Adipose tissue (tissue), 3 donors: ENCODE data around the gene OPCML. TPM values are rescaled to one million over a fixed set of nuclear protein-coding genes. Genes with fewer than 3 reads are reported as not detected.

ENCODE experiments used
- H3K27ac ChIP-seq: one replicate; pipeline ENCODE4 v1.5.1; 2013; ENCODE audit warnings: low read depth, low read length
- WGBS, 3 donors: extraction: QIAGEN DNeasy Blood & Tissue Kit; methylation state at CpG; one replicate each; pipeline ENCODE4 v1.1.7; 2013; 5-methylcytosine and 5-hydroxymethylcytosine counted together
- polyA plus RNA-seq, 3 donors: library from polyadenylated mRNA; stranded (reverse); fragments of 200-250 nt; gene quantifications; one replicate each; pipeline ENCODE4 v1.2.3, GENCODE V29; 2013
- donor health status: healthy with polysubstance abuse.
- donor health status: Bipolar disorder and iron deficiency.
- donor health status: healthy.

OPCML gene
- polyA plus RNA-seq, 3 donors = 0.01 to 0.04 TPM; not detected in 1

DNA sequence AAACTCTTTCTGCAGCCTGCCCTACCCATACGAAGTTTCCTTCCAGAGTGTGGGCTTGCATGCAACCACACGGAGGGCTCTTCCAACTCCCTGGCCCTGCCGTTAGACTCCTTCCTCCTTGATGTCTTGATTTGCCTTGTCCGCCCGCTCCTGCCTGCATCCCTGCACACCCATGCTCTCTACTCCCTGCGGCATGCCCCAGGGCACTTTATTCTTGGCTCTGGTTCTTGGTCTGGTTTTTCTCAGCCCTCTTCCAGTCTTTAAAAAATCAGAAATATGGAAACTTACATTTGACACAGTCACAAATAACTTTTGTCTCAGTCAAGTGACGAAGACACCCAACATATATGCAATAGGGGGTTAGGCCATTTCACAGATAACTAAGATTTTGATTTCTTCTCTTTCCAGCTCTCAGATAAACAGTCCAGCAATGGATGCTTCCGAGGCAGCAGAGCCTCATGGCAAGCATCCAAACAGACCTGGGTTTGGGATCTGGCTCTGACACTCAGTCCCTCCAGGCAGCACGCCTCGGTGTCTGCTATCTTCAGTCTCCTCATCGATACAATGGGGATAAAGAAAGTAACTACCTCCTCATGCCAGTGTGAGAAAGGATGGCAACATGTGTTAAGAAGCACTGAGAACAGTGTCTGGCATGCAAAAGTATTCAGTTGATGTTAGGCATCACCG lies 15.7 kb upstream of the OPCML start:
- no peak overlapping the region for H3K27ac ChIP-seq
- 63 to 75% (median 72%) methylated on average over 12 of the region's 12 CpGs for WGBS, 3 donors

DNA sequence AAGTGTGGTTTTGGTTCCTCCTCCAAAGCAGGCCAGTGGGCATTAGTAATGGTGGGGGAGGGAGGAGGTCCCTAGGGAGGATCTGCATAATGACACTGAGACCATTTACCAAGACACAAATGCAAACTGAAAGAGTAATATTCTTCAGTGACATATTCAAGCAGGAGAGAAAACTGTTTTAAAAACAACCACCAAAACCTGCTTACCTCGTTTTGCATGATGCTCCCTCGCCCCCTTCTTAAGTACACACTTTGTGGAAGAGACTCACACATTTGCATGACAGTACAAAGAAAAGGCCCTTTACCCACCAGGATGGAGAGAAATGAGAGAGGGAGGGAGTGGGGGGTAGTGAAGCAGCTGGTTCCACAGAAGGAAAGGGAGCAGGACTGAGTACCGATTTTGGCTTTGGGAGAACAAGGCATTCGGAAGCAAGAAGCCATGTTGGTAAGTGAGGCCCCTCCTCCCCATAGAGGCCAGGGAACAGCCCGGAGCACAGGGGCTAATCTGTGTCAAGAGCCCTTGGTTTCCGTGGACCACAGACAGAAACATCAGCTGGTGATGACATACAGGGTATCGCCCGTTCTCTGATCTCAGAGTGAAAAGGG lies 13.0 kb upstream of the OPCML start:
- 48 to 74% (median 70%) methylated on average over 8 of the region's 8 CpGs for WGBS, 3 donors
- H3K27ac ChIP-seq = no peak overlapping the region

DNA sequence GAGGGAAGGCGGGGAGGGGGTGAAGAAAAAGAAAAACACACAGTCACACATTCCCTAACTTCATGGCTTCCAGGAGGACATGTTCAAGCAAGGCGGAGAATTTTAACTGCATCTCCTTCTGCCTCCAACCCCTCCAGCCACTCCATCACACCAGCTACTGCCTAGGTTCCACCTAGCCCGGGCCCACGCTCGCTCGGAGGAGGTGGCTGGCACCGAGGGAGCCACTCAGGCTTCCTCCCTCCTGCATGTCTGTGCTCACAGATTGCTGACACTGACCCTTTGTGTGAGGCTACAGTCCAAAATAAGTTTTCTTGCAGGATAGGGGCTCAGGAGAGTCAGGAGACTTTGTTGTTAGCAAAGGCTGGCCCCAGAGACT lies 9.4 kb upstream of the OPCML start:
- WGBS, 3 donors = 45 to 59% (median 55%) methylated on average over 7 of the region's 7 CpGs
- H3K27ac ChIP-seq = no peak overlapping the region

DNA sequence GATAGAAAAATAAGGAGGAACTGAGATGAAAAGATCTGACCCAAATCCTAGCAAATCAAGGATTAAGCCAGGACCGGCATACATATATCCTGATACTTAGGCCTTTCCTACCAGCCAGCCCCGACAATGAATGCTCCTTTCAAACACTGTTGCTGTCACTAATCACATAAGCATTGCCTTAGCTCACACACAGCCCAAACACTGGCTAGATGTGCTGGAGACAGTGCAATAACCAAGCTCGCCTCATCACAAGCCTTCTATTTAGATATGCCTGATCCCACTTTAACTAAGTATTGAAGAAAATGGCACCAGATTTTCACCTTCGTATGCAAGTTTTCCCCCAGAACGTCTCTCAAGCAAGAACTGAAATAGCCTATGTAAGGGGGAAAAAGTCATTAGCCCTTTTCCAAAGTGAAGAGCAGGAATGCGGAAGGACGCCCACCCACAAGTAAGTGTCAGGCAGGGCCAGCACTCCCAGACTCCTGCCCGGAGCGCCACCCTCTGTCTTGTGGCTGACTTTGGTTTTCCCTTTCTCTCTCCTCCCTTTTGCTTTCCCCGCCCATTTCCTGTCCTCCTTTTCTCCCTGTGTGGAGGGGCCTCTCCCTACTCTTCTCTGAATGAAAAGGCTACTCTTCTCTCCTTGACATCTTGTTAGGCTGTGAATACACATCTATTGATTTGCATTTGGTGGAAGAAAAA lies 8.9 kb upstream of the OPCML start:
- no peak overlapping the region for H3K27ac ChIP-seq
- WGBS, 3 donors = 44 to 72% (median 52%) methylated on average over 10 of the region's 10 CpGs

DNA sequence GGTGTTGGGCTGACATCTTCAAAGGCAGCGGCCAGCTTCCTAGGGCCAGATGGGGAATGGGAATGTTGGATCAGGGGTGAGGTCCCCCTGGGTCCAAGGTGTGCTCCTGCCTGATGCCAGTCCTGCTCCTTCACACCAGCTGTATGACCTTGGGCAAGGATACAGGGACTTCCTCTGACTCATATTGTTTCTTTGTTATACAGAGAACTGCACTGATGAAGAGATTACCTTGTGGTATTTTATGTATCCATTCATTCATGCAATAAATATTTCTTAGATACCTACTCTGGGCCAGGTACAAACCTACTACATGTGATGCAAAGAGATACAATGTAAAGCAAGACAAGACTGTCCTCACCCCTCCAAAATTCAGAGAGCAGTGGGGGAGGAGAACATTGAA lies 3.9 kb upstream of the OPCML start:
- WGBS, 3 donors = 70 to 75% (median 72%) methylated on average over 1 of the region's 1 CpG
- H3K27ac ChIP-seq = no peak overlapping the region

DNA sequence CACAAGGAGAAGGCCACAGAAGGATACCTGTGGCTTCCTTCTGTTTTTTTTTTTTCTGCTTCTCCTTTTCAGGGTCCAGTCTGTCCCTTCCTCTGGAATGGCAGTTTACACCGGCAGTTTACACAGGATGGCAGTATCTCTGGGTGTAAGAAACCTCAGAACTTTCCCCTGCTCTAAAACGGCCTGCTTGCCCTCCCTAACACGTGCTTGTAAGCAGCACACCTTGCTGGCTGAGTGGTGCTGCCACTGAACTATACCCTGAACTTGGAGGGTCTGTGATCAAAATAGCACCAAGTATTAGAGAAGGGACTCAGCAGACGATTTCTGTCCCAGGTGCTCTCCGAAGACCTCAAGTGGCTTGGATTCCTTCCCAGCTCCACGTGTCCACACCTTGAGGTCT lies 904 bp upstream of the OPCML start:
- WGBS, 3 donors = 36 to 55% (median 49%) methylated on average over 6 of the region's 6 CpGs
- H3K27ac ChIP-seq = no peak overlapping the region

DNA sequence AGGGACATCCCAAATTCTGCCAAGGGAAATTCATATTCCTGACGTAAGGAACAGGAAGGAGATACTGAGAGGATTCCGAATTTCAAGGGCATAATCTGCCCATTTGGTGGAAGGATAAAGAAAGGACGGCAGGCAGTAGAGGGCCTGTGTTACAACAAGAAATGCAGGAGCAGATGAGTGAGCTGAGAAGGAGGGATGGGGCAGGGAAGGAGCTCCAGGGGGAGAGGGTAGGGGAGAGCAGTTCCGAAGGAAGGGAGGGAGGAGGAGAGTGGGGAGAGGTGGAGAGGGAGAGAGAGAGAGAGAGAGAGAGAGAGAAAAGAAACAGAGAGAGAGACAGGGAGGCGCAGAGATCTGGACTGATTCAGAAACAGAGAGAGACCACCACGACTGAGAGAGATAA lies 843 bp downstream of the OPCML start:
- no peak overlapping the region for H3K27ac ChIP-seq
- WGBS, 3 donors = 1 to 13% (median 7%) methylated on average over 6 of the region's 6 CpGs

DNA sequence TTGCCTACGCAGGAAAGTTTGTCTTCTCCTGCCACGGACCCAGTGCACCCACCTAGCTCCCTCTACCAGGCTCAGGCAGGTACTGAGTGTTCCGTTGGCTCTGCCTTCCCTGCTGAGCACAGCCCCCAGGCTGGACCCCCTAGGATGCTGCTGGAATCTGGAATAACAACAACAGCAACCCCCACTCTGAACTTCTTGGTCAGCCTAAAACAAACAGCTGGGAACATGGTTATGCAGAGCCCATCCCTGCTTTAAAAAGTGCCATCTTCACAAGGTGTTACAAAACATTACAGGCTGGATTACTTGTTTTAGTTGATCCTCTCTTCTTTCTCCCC lies 1.8 kb downstream of the OPCML start:
- 7 to 9% (median 8%) methylated on average over 3 of the region's 3 CpGs for WGBS, 3 donors
- no peak overlapping the region for H3K27ac ChIP-seq

DNA sequence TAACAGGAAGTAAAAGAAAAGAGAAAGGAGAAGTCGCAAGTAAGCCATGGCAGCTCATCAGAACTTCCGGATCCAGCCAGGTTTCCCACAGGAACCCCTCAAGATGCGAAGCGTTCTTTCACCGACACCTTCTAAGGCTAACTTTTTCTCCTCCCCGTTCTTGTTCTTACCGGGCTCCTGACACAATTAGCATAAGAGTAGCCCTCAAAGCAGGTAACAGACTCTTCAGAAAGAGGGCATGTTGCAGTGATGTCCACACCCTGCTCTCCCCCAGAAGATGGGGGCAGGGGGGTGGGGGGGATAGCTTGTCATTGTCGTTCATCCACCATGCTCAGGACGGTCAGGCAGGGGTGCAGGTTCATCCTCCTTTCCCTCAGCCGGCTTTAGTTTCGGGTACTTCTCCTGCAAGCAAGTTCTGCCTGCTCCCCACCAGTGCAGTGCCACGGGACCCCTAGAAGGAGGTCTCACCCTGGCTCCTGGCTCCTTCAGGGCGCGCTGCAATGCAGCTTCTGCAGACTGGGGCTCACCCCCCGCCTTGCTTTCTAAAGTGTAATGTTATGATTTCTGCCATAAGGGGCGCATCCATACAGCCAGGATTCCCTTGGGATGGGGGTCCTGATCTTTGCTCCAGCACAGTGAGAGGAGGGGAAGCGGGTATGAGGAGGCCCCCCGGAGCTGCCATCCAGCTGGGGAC lies 2.3 kb downstream of the OPCML start:
- no peak overlapping the region for H3K27ac ChIP-seq
- WGBS, 3 donors = 14 to 19% (median 17%) methylated on average over 18 of the region's 18 CpGs

DNA sequence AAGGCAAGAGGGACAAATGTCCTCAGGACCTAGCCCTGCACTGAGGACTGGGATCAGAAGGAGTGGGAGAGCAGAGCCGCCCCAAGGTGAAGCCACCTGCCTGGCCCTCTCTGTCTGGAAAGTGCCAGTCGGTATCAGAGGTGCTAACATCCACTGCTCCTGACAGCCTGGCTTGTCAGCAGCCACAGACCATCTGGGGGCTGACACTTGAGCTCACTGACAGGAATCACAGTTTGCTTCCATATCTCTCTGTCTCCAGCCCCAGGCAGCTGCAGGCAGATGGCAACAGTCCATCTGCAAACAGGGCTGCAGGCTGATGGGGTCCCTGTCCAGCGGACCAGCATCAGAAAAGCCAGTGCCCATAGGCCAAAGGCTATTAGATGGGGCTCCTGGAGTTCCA lies 5.5 kb downstream of the OPCML start:
- 54 to 77% (median 59%) methylated on average over 3 of the region's 3 CpGs for WGBS, 3 donors
- H3K27ac ChIP-seq = no peak overlapping the region

DNA sequence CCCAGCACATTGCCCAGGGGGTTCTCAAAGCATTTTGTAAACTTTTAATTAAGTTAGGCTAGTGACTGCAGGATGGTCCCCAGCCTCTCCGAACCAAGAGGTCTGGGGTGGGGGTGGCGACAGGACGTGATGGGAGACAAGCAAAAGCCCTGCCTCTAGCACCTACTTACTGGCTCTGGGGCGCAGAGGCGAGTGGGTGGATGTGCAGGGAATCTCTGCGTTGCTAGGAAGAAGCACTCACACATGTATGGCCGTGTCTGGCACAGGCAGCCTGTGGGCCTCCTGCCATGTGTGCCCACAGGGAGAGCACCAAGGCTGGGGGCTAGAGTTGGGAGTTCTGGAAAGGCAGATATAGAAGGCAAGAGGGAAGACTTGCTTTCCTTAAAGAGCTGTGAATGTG lies 6.3 kb downstream of the OPCML start:
- WGBS, 3 donors = 62 to 87% (median 81%) methylated on average over 7 of the region's 7 CpGs
- H3K27ac ChIP-seq = no peak overlapping the region

DNA sequence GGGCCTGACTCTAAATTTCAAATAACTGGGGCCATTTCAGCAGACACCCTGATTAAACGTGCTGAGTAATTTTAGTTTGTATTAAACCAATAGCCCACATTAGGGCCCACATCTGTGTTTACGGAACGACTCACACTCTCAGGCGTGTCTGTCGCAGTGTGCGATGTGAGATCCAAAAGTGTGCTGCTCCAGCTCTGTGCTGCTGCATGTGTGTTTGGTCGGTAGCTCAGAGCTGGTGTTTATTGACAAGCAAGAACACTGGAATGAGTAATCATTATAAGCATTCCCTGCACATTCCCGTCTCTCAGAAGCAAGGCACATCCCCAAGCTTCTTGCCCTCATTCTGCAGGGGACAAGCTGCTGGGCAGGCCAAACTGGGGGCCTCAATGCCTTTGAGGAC lies 7.8 kb downstream of the OPCML start:
- WGBS, 3 donors = 59 to 90% (median 84%) methylated on average over 8 of the region's 8 CpGs
- no peak overlapping the region for H3K27ac ChIP-seq

DNA sequence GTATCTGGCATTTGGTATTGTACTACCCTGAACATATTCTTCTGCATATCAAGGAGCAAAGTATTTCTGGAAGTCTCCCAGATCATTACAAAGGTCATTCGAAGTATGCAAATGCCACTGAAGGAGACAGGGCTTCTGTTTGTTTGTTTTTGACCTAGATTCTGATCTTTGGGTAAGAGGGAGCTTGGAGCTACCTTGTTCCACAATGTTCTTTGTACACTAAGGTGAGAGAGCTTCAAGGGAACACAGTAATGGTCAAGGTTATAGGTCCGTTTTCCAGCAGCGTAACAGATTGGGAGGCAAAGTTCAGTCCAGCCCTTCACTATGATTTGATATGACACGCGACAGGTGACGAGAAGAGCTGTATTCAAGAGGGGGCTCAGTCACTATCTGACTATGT lies 10.0 kb downstream of the OPCML start:
- WGBS, 3 donors = 51 to 86% (median 85%) methylated on average over 6 of the region's 6 CpGs
- H3K27ac ChIP-seq = no peak overlapping the region

DNA sequence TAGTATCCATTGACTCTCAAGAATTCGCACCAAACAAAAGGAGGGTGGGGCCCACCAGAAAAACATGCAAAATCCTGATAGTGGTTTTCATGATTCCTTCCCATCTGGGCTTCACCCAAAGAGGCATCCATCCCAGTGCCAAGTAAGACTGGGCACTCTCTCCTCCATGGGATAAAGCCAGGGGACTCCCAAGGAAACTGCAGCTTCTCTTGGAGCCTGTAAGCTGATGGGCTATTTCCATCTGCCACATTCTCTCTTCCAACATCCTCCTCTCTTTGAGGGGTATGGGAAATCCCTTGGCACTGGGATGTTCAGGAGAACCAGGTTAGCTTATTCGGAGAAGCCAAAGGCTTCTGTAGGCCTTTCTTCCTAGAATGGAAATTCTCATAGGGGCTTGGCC lies 10.8 kb downstream of the OPCML start:
- WGBS, 3 donors = 84 to 88% (median 85%) methylated on average over 2 of the region's 2 CpGs
- no peak overlapping the region for H3K27ac ChIP-seq

DNA sequence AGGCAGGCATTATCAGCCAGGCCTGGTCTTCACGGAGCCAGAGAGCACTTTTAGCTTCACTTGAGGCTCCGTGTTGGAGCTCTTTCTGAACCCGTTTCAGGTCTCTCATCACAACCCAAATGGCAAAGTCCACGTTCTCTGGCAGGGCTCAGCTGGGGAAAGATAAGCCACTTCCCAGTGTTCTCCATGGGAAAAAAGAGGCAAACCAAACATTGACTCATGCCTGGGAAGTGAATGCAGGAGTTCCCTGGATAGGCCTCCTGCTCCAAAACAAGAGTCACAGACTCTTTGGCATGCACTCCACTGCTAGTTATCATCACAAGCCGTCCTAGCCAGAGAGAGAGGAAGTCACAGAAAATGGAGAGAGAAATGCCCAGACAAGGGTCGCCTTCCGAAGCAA lies 11.6 kb downstream of the OPCML start:
- WGBS, 3 donors = 38 to 65% (median 55%) methylated on average over 7 of the region's 7 CpGs
- no peak overlapping the region for H3K27ac ChIP-seq

DNA sequence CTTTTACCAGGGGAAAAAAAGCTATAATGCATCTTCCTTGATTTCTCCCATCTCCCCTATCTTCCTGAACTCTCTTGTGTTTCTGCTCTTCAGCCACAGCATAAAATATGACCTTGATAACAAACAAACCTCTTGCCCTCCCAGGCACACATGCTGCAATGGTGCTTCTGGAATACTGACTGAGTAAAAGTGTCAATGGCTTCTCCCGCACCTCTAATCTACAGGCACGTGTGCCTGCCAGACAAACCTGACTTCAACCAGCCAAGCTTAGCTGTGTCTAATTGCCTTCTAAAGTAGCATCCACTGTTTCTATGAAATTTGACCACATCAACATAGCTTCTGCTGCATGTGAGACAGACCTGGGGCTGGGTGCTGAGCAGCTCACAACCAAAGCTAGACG lies 12.7 kb downstream of the OPCML start:
- H3K27ac ChIP-seq = no peak overlapping the region
- 47 to 85% (median 82%) methylated on average over 3 of the region's 3 CpGs for WGBS, 3 donors

DNA sequence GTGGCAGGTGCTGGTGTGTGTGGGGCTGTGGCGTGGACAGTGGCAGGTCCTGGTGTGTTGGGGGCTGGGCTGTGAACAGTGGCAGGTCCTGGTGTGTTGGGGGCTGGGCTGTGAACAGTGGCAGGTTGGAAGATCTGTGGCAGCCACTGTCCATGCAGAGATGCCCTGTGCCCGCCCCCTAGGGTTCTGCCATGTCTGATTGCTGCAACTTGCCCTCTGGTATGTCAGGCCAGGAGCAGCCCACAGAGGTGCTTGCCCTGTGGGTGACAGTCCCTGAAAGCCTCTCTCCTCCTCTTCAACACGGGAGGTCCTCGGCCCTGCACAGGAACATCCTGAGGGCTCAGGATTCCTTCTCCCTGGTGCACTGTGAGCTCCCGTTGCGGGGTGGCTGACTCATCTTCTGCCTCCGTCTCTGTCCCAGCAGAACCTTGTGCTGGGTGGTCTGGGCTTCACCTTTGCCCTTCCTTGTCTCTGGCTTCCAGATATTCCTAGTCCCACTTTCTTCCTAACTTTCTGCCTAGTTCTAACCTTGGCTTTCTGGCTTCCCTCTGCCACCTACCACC lies 13.5 kb downstream of the OPCML start:
- 64 to 76% (median 72%) methylated on average over 7 of the region's 7 CpGs for WGBS, 3 donors
- H3K27ac ChIP-seq = no peak overlapping the region

DNA sequence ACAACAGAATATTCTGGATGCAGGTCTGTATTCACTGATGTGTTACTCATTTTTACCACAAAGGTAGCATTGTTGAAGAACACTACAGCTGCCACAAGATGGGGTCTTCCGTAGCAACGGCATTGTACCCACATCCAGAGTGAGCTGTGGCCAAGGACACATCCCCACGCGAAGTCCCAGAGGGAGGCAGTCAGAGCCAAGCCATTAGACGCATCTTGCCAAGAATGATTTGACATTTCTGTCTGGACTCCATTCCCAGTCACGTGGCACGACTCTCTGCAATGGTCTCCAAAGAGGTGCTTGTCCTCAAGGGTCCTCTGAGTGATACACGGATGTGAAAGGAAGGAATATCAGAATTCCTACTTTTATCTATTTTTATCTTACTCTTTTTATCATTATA lies 15.5 kb downstream of the OPCML start:
- WGBS, 3 donors = 58 to 73% (median 73%) methylated on average over 8 of the region's 8 CpGs
- no peak overlapping the region for H3K27ac ChIP-seq

DNA sequence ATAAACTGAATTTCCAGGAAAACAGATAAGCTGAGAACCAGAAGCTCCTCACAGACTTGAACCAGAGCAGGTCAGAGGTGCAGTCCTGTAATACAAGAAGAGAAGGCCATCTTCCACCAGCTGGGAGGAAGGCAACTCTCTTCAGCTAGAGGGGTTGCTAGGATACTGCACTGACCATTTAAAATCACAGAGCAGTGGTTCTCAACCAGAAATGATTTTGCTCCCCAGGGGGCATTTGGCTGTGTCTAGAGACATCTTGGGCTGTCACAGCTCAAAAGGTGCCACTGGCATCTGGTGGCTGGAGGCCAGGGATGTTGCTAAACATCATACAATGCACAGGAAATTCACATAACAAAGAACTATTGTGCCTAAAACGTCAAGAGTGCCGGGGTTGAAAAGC lies 17.2 kb downstream of the OPCML start:
- 28 to 31% (median 30%) methylated on average over 2 of the region's 2 CpGs for WGBS, 3 donors
- no peak overlapping the region for H3K27ac ChIP-seq
